Astrocyte (in vitro differentiated cells and primary cell): ENCODE data around the gene VIPR2. TPM values are rescaled to one million over a fixed set of nuclear protein-coding genes. Genes with fewer than 3 reads are reported as not detected.

ENCODE experiments used
- DNase-seq: peaks from one replicate; pipeline ENCODE4 v3.0.0-alpha.2; 2010; ENCODE audit warnings: low read depth
- FAIRE-seq: peaks from 2 replicates; lab custom pipeline; 2011; peaks lifted over from hg19 to GRCh38; lab: Jason Lieb, UNC
- H2AFZ ChIP-seq: 2 replicates; pipeline ENCODE4 v1.6.0; 2012; ENCODE audit warnings: low read depth, low read length, inconsistent platforms
- H3K27ac ChIP-seq: 2 replicates; pipeline ENCODE4 v1.5.1; 2011; ENCODE audit warnings: low read depth, low read length, inconsistent platforms
- H3K27me3 ChIP-seq: 2 replicates; pipeline ENCODE4 v1.6.0; 2011; ENCODE audit warnings: low read length, inconsistent platforms; ENCODE audit not compliant: insufficient read depth
- H3K36me3 ChIP-seq: 2 replicates; pipeline ENCODE4 v1.5.1; 2011; ENCODE audit warnings: low read length, inconsistent platforms; ENCODE audit not compliant: insufficient read depth
- H3K4me1 ChIP-seq: 2 replicates; pipeline ENCODE4 v1.5.1; 2011; ENCODE audit warnings: low read length, inconsistent platforms; ENCODE audit not compliant: insufficient read depth
- H3K4me2 ChIP-seq: 2 replicates; pipeline ENCODE4 v1.6.0; 2012; ENCODE audit warnings: low read length, inconsistent platforms
- H3K4me3 ChIP-seq: 2 replicates; pipeline ENCODE4 v1.5.1; 2011; ENCODE audit warnings: low read depth, mild to moderate bottlenecking, low read length, inconsistent platforms; ENCODE audit not compliant: insufficient read depth
- H3K79me2 ChIP-seq: 2 replicates; pipeline ENCODE4 v1.6.0; 2012; ENCODE audit warnings: mild to moderate bottlenecking, low read length, inconsistent platforms; ENCODE audit not compliant: insufficient read depth
- H3K9ac ChIP-seq: 2 replicates; pipeline ENCODE4 v1.6.0; 2012; ENCODE audit warnings: mild to moderate bottlenecking, low read length, inconsistent platforms
- H3K9me3 ChIP-seq: 2 replicates; pipeline ENCODE4 v1.5.1; 2012; ENCODE audit warnings: low read depth, mild to moderate bottlenecking, low read length, inconsistent platforms; ENCODE audit not compliant: insufficient read depth
- H4K20me1 ChIP-seq: 2 replicates; pipeline ENCODE4 v1.6.0; 2012; ENCODE audit warnings: low read length, inconsistent platforms; ENCODE audit not compliant: insufficient read depth
- H3K27ac Mint-ChIP-seq: one replicate; pipeline ENCODE4 v1.8.0; 2021; ENCODE audit warnings: mild to moderate bottlenecking, mixed read lengths; ENCODE audit not compliant: unreplicated experiment
- H3K27me3 Mint-ChIP-seq: one replicate; pipeline ENCODE4 v1.8.0; 2021; ENCODE audit warnings: low read depth, mixed read lengths; ENCODE audit not compliant: unreplicated experiment
- H3K36me3 Mint-ChIP-seq: one replicate; pipeline ENCODE4 v1.8.0; 2021; ENCODE audit warnings: low read depth, mixed read lengths; ENCODE audit not compliant: unreplicated experiment
- H3K4me1 Mint-ChIP-seq: one replicate; pipeline ENCODE4 v1.8.0; 2021; ENCODE audit warnings: low read depth, mixed read lengths; ENCODE audit not compliant: unreplicated experiment
- H3K4me3 Mint-ChIP-seq: one replicate; pipeline ENCODE4 v1.8.0; 2021; ENCODE audit warnings: mild to moderate bottlenecking, moderate library complexity, mixed read lengths; ENCODE audit not compliant: unreplicated experiment
- H3K9me3 Mint-ChIP-seq: one replicate; pipeline ENCODE4 v1.8.0; 2021; ENCODE audit warnings: mild to moderate bottlenecking, mixed read lengths; ENCODE audit not compliant: unreplicated experiment
- EZH2 ChIP-seq: IDR thresholded peaks from 2 replicates; pipeline ENCODE4 v1.6.1; 2012; ENCODE audit warnings: mild to moderate bottlenecking, low read length, inconsistent platforms; ENCODE audit not compliant: insufficient read depth
- total RNA-seq: library from RNA; stranded (reverse); gene quantifications from 2 replicates; pipeline ENCODE4 v1.2.1, GENCODE V29; 2021
- TF ChIP-seq, protein P1 (sequence below): IDR thresholded peaks from 2 replicates; pipeline ENCODE4 v1.5.1; 2011; ENCODE audit warnings: low read depth, mild to moderate bottlenecking, inconsistent platforms, low read length, moderate library complexity; ENCODE audit not compliant: insufficient read depth

VIPR2 gene
- total RNA-seq, 1 donor from 2014 or later, result 0.68 TPM

DNA sequence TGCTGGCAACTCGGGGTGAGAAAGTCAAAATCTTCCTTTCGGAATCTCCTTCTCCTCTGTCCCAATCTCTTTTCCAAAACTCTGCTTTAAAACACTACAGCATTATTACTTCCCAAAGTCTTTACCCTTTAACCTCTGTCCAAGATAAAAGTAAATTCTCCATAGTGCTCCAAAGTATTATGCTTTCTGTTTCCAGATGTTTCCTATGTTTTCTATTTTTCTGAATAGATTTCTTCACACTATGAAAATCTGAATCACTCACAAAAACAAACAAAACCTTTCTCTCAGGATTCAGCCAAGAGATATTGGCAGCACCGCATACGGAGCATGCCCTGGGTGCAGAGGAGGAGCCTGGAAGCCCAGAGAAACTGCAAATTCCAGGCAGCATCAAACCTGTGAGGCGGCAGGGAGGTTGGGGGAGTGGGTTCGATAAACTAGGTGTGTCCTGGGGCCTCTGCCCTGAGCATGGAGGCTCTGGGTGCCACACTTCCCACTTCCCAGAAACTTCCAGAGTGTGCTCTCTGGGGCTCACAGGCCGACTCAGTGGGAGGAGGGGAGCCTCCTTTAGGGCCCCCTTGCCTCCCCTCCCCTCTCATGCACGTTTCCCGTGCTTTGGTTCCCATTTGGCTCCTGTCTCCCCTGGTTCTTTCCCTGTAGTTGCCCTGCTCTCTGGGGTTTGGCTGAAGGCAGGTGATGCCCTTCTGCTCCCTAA, 35.6 kb downstream of the VIPR2 start:
- Histone ChIP-seq H3K4me2 (no peak overlapping the region), H3K9me3 (no peaks in the 10 kb centered on the region), H3K4me3 (no peak overlapping the region), H4K20me1 (no peaks in the 10 kb centered on the region), H3K27ac (no peak overlapping the region), H2AFZ (no peak overlapping the region), H3K36me3 (no peaks in the 10 kb centered on the region), H3K27me3 (peaks cover 2% of the 10 kb centered on the region), H3K79me2 (no peaks in the 10 kb centered on the region), H3K4me1 (no peaks in the 10 kb centered on the region), H3K9ac (no peak overlapping the region)
- Mint-ChIP-seq H3K27ac (no peak overlapping the region), H3K4me1 (peaks cover 6% of the 10 kb centered on the region), H3K27me3 (peaks cover 41% of the 10 kb centered on the region), H3K9me3 (peaks cover 2% of the 10 kb centered on the region), H3K36me3 (no peaks in the 10 kb centered on the region), H3K4me3 (no peak overlapping the region)
- TF ChIP-seq, protein P1, sequence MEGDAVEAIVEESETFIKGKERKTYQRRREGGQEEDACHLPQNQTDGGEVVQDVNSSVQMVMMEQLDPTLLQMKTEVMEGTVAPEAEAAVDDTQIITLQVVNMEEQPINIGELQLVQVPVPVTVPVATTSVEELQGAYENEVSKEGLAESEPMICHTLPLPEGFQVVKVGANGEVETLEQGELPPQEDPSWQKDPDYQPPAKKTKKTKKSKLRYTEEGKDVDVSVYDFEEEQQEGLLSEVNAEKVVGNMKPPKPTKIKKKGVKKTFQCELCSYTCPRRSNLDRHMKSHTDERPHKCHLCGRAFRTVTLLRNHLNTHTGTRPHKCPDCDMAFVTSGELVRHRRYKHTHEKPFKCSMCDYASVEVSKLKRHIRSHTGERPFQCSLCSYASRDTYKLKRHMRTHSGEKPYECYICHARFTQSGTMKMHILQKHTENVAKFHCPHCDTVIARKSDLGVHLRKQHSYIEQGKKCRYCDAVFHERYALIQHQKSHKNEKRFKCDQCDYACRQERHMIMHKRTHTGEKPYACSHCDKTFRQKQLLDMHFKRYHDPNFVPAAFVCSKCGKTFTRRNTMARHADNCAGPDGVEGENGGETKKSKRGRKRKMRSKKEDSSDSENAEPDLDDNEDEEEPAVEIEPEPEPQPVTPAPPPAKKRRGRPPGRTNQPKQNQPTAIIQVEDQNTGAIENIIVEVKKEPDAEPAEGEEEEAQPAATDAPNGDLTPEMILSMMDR, result no peak
- TF ChIP-seq EZH2, result no peak
- FAIRE-seq (no peak), DNase-seq (no peak)

DNA sequence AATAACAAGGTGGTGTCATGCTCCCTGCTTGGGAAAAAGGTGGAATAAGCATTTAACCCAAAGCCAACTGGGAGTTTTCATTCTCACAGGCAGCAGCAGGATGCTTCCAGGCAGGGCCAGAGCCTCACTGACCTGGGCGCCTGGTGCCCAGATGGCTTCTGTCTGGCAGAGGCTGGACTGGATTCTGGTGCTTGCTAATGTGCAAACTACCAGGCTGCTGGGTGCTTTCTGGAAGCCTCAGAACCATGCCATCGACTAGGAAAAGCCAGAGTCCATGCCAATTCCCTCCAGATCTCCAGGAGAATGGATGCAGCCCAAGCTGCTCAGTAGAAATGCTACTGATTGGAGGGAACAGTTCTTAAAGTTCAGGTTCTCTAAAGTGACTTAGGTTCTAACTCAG, 36.2 kb downstream of the VIPR2 start:
- Mint-ChIP-seq H3K27ac (no peak overlapping the region), H3K36me3 (no peaks in the 10 kb centered on the region), H3K4me3 (no peak overlapping the region), H3K27me3 (peaks cover 39% of the 10 kb centered on the region), H3K4me1 (peaks cover 6% of the 10 kb centered on the region), H3K9me3 (peaks cover 2% of the 10 kb centered on the region)
- DNase-seq, result no peak
- Histone ChIP-seq H3K27ac (no peak overlapping the region), H3K4me1 (no peaks in the 10 kb centered on the region), H3K9ac (no peak overlapping the region), H3K27me3 (peaks cover 2% of the 10 kb centered on the region), H3K36me3 (no peaks in the 10 kb centered on the region), H3K79me2 (no peaks in the 10 kb centered on the region), H3K4me3 (no peak overlapping the region), H2AFZ (no peak overlapping the region), H3K4me2 (no peak overlapping the region), H4K20me1 (no peaks in the 10 kb centered on the region), H3K9me3 (no peaks in the 10 kb centered on the region)
- FAIRE-seq, result no peak
- TF ChIP-seq, protein P1, result no peak

DNA sequence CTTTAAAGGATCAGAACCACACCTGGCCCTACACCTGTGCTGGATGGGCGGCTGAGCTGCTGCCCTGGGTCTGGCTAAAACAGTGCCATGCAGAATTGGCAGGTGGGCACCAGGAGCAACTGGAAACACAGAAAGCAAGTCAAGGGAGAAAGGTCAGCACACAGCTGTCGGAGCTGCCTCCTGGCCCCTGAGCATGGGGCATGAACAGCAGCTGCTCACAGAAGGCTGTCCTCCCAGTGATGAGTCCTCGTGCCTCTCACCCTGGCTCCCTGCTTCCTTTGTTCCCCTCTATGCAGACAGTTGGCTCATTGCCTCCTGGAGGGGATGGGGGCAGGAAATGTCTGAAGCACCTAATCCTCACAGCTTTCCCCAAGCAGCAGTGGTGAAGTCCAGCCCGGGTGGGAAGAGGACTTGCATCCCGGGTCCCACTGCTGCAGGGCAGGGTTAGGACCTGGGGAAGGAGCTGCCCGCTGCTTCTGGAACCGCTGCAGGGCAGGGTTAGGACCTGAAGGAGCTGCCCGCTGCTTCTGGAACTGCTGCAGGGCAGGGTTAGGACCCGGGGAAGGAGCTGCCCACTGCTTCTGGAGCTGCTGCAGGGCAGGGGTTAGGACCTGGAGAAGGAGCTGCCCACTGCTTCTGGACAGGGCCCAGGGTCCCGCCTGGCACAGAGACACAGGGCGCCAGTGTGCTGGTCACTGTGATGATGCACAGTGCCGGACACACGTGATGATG, 37.3 kb downstream of the VIPR2 start:
- no peaks in the 10 kb centered on the region for H3K9me3 ChIP-seq
- H3K27ac Mint-ChIP-seq, result no peak overlapping the region
- H3K36me3 Mint-ChIP-seq, result no peaks in the 10 kb centered on the region
- H3K4me1 ChIP-seq, result no peaks in the 10 kb centered on the region
- no peaks in the 10 kb centered on the region for H3K36me3 ChIP-seq
- H3K4me1 Mint-ChIP-seq, result peaks cover 10% of the 10 kb centered on the region
- H2AFZ ChIP-seq, result no peak overlapping the region
- H3K27ac ChIP-seq, result no peak overlapping the region
- peaks cover 35% of the 10 kb centered on the region for H3K27me3 Mint-ChIP-seq
- no peaks in the 10 kb centered on the region for H4K20me1 ChIP-seq
- no peak overlapping the region for H3K9ac ChIP-seq
- H3K4me3 ChIP-seq, result no peak overlapping the region
- FAIRE-seq (no peak), DNase-seq (no peak)
- TF ChIP-seq, protein P1, result no peak
- no peak for TF ChIP-seq EZH2
- no peaks in the 10 kb centered on the region for H3K79me2 ChIP-seq
- peaks cover 2% of the 10 kb centered on the region for H3K27me3 ChIP-seq
- H3K4me2 ChIP-seq, result no peak overlapping the region
- peaks cover 4% of the 10 kb centered on the region for H3K9me3 Mint-ChIP-seq
- no peak overlapping the region for H3K4me3 Mint-ChIP-seq
